Inferior parietal cortex (tissue), 1 donor: ENCODE data around the gene CDC42EP1.

ENCODE experiments used
- DNase-seq: peaks from one replicate; pipeline ENCODE4 v3.0.0-alpha.2; 2016; ENCODE audit errors: extremely low spot score

Gene CDC42EP1

DNA sequence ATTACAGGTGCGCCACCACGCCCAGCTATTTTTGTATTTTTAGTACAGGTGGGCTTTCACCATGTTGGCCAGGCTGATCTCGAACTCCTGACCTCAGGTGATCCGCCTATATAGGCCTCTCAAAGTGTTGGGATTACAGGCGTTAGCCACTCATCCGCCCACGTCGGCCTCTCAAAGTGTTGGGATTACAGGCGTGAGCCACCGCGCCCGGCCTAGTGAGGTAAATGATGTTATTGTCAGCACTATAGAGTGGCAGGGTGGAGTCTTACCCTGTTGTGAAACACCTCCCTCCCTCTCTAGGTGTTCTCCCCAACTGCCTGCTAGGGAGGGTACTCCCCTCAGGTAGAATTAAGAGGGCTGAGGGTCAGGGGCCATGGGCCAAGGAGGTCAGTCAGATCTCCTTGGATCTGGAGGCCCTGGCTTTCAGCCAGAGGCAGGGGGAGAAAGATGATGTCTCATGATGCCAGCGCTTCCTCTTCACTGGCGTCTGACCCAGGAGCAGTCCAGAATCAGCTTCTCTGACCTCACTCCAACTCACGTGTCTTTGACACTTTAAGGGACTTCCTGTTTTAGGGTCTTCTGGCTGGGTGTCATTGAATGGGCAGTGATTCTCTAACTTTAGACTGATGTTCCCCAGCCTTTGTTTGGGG lies 50.3 kb downstream of the CDC42EP1 start:
- DNase-seq: no peak

DNA sequence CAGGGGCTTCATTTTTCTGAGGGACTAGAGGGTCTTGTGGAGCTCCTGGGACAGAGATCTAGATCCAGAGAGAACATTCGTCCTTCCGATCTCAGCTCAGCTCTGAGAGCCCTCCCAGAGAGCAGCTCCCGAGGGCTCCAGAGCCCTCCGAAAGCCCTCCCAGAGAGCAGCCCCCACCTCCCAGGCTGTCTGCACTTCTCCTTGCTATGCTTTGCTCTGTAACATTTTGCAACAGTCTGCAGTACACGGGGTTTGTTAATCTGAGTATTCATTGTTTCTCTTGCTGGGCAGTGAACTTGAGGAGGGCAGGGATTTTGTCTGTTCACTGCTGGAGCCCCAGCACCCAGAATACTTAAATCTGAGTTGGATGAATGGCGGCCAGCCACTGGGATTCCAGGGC lies 50.9 kb downstream of the CDC42EP1 start:
- no peak for DNase-seq

DNA sequence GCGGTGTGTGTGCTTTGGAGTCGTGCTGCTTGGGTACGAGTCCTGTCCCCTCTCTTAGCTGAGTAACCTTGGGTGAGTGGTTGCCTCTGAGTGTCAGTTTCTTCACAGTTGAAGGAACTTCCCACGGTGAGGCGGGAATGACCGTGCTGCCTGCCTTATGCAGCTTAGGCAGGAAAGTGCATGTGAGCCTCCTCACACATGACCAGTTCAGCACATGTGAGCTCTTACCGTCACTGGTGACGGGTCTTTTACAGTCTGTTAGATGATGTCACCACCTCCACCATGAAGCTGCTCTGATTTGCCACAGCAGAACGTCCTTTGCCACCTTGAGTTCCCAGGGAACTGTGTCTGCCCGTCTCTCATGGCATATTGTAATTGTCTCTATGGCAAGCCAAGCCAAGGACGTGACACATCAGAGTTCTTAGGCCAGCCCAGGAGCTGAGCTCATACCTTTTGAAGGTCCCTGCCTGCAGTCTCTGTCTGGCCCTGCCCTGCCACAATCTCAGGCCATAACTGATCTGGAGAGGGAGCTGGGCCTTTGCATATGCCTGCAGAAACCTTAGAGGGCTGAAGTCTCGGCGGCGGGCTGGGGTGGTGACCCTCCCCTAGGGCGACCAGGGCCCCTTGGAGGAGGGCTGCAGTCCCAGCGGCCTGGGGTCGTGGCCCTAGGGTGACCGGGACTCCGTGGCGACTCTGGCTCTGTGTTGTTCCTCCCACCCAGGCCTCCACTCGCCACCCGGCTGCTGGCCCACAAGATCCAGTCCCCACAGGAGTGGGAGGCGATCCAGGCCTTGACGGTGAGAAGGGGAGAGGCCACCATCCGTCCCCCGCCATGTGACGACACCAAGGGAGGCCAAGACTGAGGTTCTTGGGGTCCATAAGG lies 56.2 kb downstream of the CDC42EP1 start:
- no peak for DNase-seq

DNA sequence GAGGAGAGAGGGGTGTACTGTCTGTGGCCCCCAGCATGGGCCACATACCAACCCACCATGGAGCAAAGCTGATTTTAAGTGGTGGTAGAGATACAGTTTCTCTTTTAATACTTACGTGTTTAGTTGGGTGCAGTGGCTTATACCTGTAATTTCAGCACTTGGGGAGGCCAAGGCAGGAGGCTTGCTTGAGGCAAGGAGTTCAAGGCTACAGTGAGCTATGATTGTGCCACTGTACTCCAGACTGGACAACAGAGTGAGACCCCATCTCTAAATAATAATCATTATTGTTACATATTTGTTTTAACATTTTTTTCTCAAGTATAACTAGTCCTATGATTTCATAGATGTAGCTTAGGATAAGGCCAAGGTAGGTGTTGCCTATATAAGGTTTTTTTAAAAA lies 57.2 kb downstream of the CDC42EP1 start:
- DNase-seq: no peak

DNA sequence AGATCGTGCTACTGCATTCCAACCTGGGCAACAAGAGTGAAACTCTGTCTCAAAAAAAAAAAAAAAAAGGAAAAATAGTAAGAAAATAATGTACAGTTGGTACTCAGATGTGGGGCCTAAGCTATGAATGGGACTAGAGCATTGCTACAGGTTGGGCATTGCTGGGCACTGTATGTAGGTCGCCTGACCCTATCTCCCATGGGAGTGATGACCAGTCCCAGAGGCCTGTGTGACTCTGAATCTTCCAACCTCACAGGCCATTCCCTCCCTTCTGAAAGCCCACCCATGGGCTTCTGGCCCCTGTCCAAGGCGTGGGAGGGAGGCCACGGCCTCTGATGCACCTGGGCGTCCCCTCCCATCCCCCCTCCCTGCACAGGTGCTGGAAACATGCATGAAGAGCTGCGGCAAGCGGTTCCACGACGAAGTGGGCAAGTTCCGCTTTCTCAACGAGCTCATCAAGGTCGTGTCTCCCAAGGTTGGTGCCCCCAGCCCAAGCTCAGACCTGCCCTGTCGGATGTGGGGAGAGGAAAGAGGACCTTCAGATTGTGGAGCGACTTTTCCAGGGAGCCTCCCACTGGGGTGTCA lies 57.9 kb downstream of the CDC42EP1 start:
- no peak for DNase-seq

DNA sequence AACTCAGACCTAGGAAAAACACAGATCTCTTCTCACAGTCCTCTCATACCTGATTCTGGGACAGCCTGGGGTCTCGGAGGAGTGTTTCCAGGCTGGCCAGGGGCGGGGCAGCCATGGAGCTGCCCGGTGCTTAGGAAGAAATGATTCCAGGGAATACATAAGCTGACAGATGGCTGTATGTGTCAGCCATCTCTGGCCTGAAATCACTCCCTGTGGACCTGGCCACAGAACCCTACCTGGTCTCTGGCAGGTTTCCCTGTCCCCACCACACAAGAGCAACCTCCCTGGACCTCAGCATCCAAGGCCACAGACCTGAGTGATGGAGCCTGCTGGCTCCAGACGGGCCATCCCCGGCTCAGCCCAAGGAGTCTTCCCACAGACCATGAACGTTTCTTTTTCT lies 58.4 kb downstream of the CDC42EP1 start:
- DNase-seq: no peak
